Measurements from ENCODE around the gene SPACA4. TPM values are rescaled to one million over a fixed set of nuclear protein-coding genes. Genes with fewer than 3 reads are reported as not detected.
A peak's percentile ranks its signal among the peaks of the same experiment; 100 is the strongest.

SPACA4 gene
- total RNA-seq, 1 experiment from 2014 or later: not detected

- intact Hi-C loops (cut with micrococcal nuclease): no loop called here
- peaks cover 10% of the 10 kb centered on the region for H3K27me3 Mint-ChIP-seq (ENCODE audit: insufficient read depth, unreplicated experiment)
- BruUV-seq (replicated peaks): no TSS peak
- H3K36me3 Mint-ChIP-seq (ENCODE audit: insufficient read depth, unreplicated experiment): no peaks in the 10 kb centered on the region
- TF ChIP-seq CTCF (IDR thresholded peaks at IDR 0.05; ENCODE audit: unreplicated experiment): no peak
- CTCF ChIA-PET: interaction anchor here (2.0 kb wide), 1 partner anchor 144 kb away, joined by 12 read pairs; no protein-coding TSS in a partner anchor
- POLR2A ChIA-PET: interaction anchor here (0.8 to 2.4 kb wide), 2 partner anchors 26 to 58 kb away, joined by 3 to 22 read pairs; partner anchors contain the start of genes RPL18 and SPHK2
- DNase-seq (ENCODE audit: unreplicated experiment): no peak
- H3K9me3 Mint-ChIP-seq (ENCODE audit: unreplicated experiment): no peaks in the 10 kb centered on the region
- H3K4me3 Mint-ChIP-seq (ENCODE audit: unreplicated experiment): no peak overlapping the region
- no peak overlapping the region for H3K27ac Mint-ChIP-seq (ENCODE audit: low read depth, unreplicated experiment)
- H3K4me1 Mint-ChIP-seq (ENCODE audit: insufficient read depth, unreplicated experiment): peaks cover 24% of the 10 kb centered on the region
Observed at GRCh38 chr19:48644355-48644754, 37.8 kb downstream of the SPACA4 start.

GRCh38 chr19:48644839-48645619, 38.5 kb downstream of the SPACA4 start:
- peak overlapping the region; percentile 73 for H3K4me3 Mint-ChIP-seq (ENCODE audit: unreplicated experiment)
- no peak for TF ChIP-seq CTCF (IDR thresholded peaks at IDR 0.05; ENCODE audit: unreplicated experiment)
- H3K36me3 Mint-ChIP-seq (ENCODE audit: insufficient read depth, unreplicated experiment): no peaks in the 10 kb centered on the region
- no TSS peak for BruUV-seq (replicated peaks)
- H3K27me3 Mint-ChIP-seq (ENCODE audit: insufficient read depth, unreplicated experiment): peaks cover 10% of the 10 kb centered on the region
- POLR2A ChIA-PET: interaction anchor here (0.7 to 2.4 kb wide), 13 partner anchors 8 to 348 kb away, joined by 3 to 22 read pairs (median 3); partner anchors contain the start of genes DBP, GYS1, RPL18 and RUVBL2
- intact Hi-C loops (cut with micrococcal nuclease): no loop called here
- peak; percentile 59 for DNase-seq (ENCODE audit: unreplicated experiment)
- peaks cover 24% of the 10 kb centered on the region for H3K4me1 Mint-ChIP-seq (ENCODE audit: insufficient read depth, unreplicated experiment)
- CTCF ChIA-PET: interaction anchor here (0.5 to 2.0 kb wide), 15 partner anchors 13 to 202 kb away, joined by 3 to 12 read pairs (median 5); partner anchors contain the start of gene HSD17B14
- H3K27ac Mint-ChIP-seq (ENCODE audit: low read depth, unreplicated experiment): no peak overlapping the region
- no peaks in the 10 kb centered on the region for H3K9me3 Mint-ChIP-seq (ENCODE audit: unreplicated experiment)

- no TSS peak for BruUV-seq (replicated peaks)
- peak overlapping the region; percentile 73 for H3K4me3 Mint-ChIP-seq (ENCODE audit: unreplicated experiment)
- POLR2A ChIA-PET: interaction anchor here (0.7 to 2.4 kb wide), 18 partner anchors 8 to 348 kb away, joined by 3 to 22 read pairs (median 4); partner anchors contain the start of genes BAX, DBP, GYS1 and RPL18
- H3K9me3 Mint-ChIP-seq (ENCODE audit: unreplicated experiment): no peaks in the 10 kb centered on the region
- intact Hi-C loops (cut with micrococcal nuclease): no loop called here
- no peak for DNase-seq (ENCODE audit: unreplicated experiment)
- H3K27ac Mint-ChIP-seq (ENCODE audit: low read depth, unreplicated experiment): peak overlapping the region; percentile 4
- H3K4me1 Mint-ChIP-seq (ENCODE audit: insufficient read depth, unreplicated experiment): peaks cover 24% of the 10 kb centered on the region
- no peaks in the 10 kb centered on the region for H3K36me3 Mint-ChIP-seq (ENCODE audit: insufficient read depth, unreplicated experiment)
- no peak for TF ChIP-seq CTCF (IDR thresholded peaks at IDR 0.05; ENCODE audit: unreplicated experiment)
- CTCF ChIA-PET: interaction anchor here (0.5 to 2.0 kb wide), 18 partner anchors 12 to 201 kb away, joined by 3 to 12 read pairs (median 4); partner anchors contain the start of gene HSD17B14
- H3K27me3 Mint-ChIP-seq (ENCODE audit: insufficient read depth, unreplicated experiment): peaks cover 10% of the 10 kb centered on the region
Observed at GRCh38 chr19:48645620-48646000, 39.1 kb downstream of the SPACA4 start.

All from MCF 10A (cell line).